H1 (cell line): ENCODE data around the gene KLHL33. TPM values are rescaled to one million over a fixed set of nuclear protein-coding genes. Genes with fewer than 3 reads are reported as not detected.

Experiments
- CTCF ChIA-PET: fragments of 300-600 bp; sonication (Branson Sonifier 250); formaldehyde crosslinking; loops from one replicate; lab custom pipeline; 2021; ENCODE audit not compliant: partially characterized antibody; lab: Charles Lee
- POLR2A ChIA-PET: fragments of 300-600 bp; sonication (Branson Sonifier 250); formaldehyde crosslinking; loops from one replicate; lab custom pipeline; 2021; ENCODE audit warnings: inconsistent platforms; ENCODE audit not compliant: partially characterized antibody; lab: Charles Lee
- DNase-seq, 2 experiments: peaks; one replicate each; pipeline versions ENCODE4 v3.0.0 to v3.0.0-alpha.2; 2010 to 2022; ENCODE audit warnings: low spot score in 2 of 2, low read depth in 1 of 2, mixed read lengths in 1 of 2
- FAIRE-seq: peaks from 2 replicates; lab custom pipeline; 2011; peaks lifted over from hg19 to GRCh38; lab: Jason Lieb, UNC
- H2AFZ ChIP-seq: 2 replicates; pipeline ENCODE4 v1.8.1; 2012; ENCODE audit warnings: low read length, inconsistent platforms
- H2AK5ac ChIP-seq: 2 replicates; pipeline ENCODE4 v1.6.1; 2013; ENCODE audit warnings: low read depth, low read length
- H2BK120ac ChIP-seq: replicated peaks from 2 replicates; pipeline ENCODE3; 2013; ENCODE audit warnings: low read depth, low read length, inconsistent platforms
- H2BK12ac ChIP-seq: 2 replicates; pipeline ENCODE4 v1.6.1; 2013; ENCODE audit warnings: low read depth, low read length
- H2BK15ac ChIP-seq: 2 replicates; pipeline ENCODE4 v1.6.1; 2013; ENCODE audit warnings: low read length
- H2BK20ac ChIP-seq: 2 replicates; pipeline ENCODE4 v1.6.1; 2013; ENCODE audit warnings: low read length
- H2BK5ac ChIP-seq: 2 replicates; pipeline ENCODE4 v1.6.1; 2013; ENCODE audit warnings: low read depth, low read length
- H3K14ac ChIP-seq: 2 replicates; pipeline ENCODE4 v1.6.1; 2013; ENCODE audit warnings: inconsistent platforms; ENCODE audit not compliant: insufficient read length
- H3K18ac ChIP-seq: 2 replicates; pipeline ENCODE4 v1.6.1; 2013; ENCODE audit warnings: low read length; ENCODE audit errors: extremely low read depth
- H3K23ac ChIP-seq: 2 replicates; pipeline ENCODE4 v1.6.1; 2013; ENCODE audit warnings: inconsistent platforms; ENCODE audit not compliant: insufficient read length
- H3K23me2 ChIP-seq: 2 replicates; pipeline ENCODE4 v1.6.1; 2013; ENCODE audit warnings: low read depth, low read length
- H3K27ac ChIP-seq: 2 replicates; pipeline ENCODE4 v1.6.1; 2011; ENCODE audit warnings: low read depth, low read length, inconsistent platforms
- H3K27me3 ChIP-seq, 4 experiments: replicated peaks in 1 of 4; 1 replicate in 1 of 4; 2 replicates in 3 of 4; pipeline versions ENCODE4 v1.6.1 to v1.8.1; 2011 to 2013; ENCODE audit warnings: low read length in 3 of 4, mild to moderate bottlenecking in 3 of 4, inconsistent platforms in 2 of 4, mixed read lengths in 2 of 4, moderate library complexity in 1 of 4; ENCODE audit not compliant: control insufficient read depth in 3 of 4, insufficient read depth in 3 of 4; ENCODE audit errors: extremely low read depth in 1 of 4
- H3K36me3 ChIP-seq, 4 experiments: 2 replicates each; pipeline versions ENCODE4 v1.6.1 to v1.8.1; 2011 to 2013; ENCODE audit warnings: mild to moderate bottlenecking in 4 of 4, low read length in 3 of 4, moderate library complexity in 2 of 4, control low read depth in 1 of 4, inconsistent platforms in 1 of 4; ENCODE audit not compliant: insufficient read depth in 4 of 4, control insufficient read depth in 2 of 4
- H3K4ac ChIP-seq: replicated peaks from 2 replicates; pipeline ENCODE3; 2013; ENCODE audit warnings: low read length, low read depth, mixed read lengths, inconsistent platforms; ENCODE audit not compliant: insufficient read length
- H3K4me1 ChIP-seq, 4 experiments: replicated peaks in 1 of 4; 1 replicate in 1 of 4; 2 replicates in 3 of 4; pipeline versions ENCODE4 v1.6.1 to v1.8.1; 2011 to 2013; ENCODE audit warnings: low read length in 3 of 4, inconsistent platforms in 2 of 4, mixed read lengths in 1 of 4; ENCODE audit not compliant: insufficient read depth in 4 of 4, control insufficient read depth in 3 of 4
- H3K4me2 ChIP-seq, 2 experiments: 2 replicates each; pipeline versions ENCODE4 v1.6.1 to v1.8.1; 2011 to 2013; ENCODE audit warnings: low read depth in 2 of 2, low read length in 2 of 2, control low read depth in 1 of 2, inconsistent platforms in 1 of 2, mild to moderate bottlenecking in 1 of 2; ENCODE audit not compliant: insufficient read depth in 1 of 2
- H3K4me3 ChIP-seq, 4 experiments: fragments of 200-600, 300-600 bp in 1 of 4; sonication (generic), shearing (Covaris generic), sonication (Bioruptor Twin) in 1 of 4; 2 replicates each; pipeline versions ENCODE4 v1.5.1 to v1.8.1; 2011 to 2016; ENCODE audit warnings: low read length in 4 of 4, low read depth in 3 of 4, control low read depth in 2 of 4, inconsistent platforms in 2 of 4, mild to moderate bottlenecking in 2 of 4, mixed read lengths in 1 of 4, moderate library complexity in 1 of 4; ENCODE audit not compliant: insufficient read depth in 2 of 4; ENCODE audit errors: extremely low read depth in 1 of 4
- H3K56ac ChIP-seq: replicated peaks from 2 replicates; pipeline ENCODE3; 2013; ENCODE audit warnings: low read depth, mild to moderate bottlenecking, mixed read lengths, low read length, inconsistent platforms; ENCODE audit not compliant: insufficient read length
- H3K79me1 ChIP-seq: 2 replicates; pipeline ENCODE4 v1.6.1; 2013; ENCODE audit warnings: low read depth, low read length, control low read depth
- H3K79me2 ChIP-seq, 2 experiments: 2 replicates each; pipeline versions ENCODE4 v1.6.1 to v1.8.1; 2012 to 2013; ENCODE audit warnings: low read length in 2 of 2, mild to moderate bottlenecking in 2 of 2, inconsistent platforms in 1 of 2; ENCODE audit not compliant: insufficient read depth in 2 of 2, control insufficient read depth in 1 of 2
- H3K9ac ChIP-seq, 4 experiments: replicated peaks in 1 of 4; 1 replicate in 1 of 4; 2 replicates in 3 of 4; pipeline versions ENCODE4 v1.6.1 to v1.8.1; 2011 to 2013; ENCODE audit warnings: low read depth in 3 of 4, low read length in 3 of 4, control low read depth in 2 of 4, mild to moderate bottlenecking in 2 of 4, moderate library complexity in 2 of 4, inconsistent platforms in 1 of 4; ENCODE audit errors: extremely low read depth in 1 of 4
- H3K9me3 ChIP-seq, 2 experiments: 2 replicates each; pipeline versions ENCODE4 v1.6.1 to v1.8.1; 2012 to 2013; ENCODE audit warnings: mild to moderate bottlenecking in 2 of 2, moderate library complexity in 2 of 2, control low read depth in 1 of 2, inconsistent platforms in 1 of 2, low read depth in 1 of 2, low read length in 1 of 2, mixed read lengths in 1 of 2; ENCODE audit not compliant: insufficient read depth in 2 of 2
- H4K20me1 ChIP-seq, 2 experiments: replicated peaks in 1 of 2; 2 replicates each; pipeline versions ENCODE3 to v1.8.1; 2011 to 2013; ENCODE audit warnings: inconsistent platforms in 2 of 2, low read length in 2 of 2, mild to moderate bottlenecking in 1 of 2; ENCODE audit not compliant: insufficient read depth in 2 of 2, control insufficient read depth in 1 of 2
- H4K5ac ChIP-seq: 2 replicates; pipeline ENCODE4 v1.6.1; 2013; ENCODE audit warnings: low read length, low read depth, mixed read lengths, inconsistent platforms; ENCODE audit not compliant: insufficient read length
- H4K8ac ChIP-seq: 2 replicates; pipeline ENCODE4 v1.8.0; 2013; ENCODE audit warnings: mild to moderate bottlenecking, moderate library complexity, low read length, inconsistent platforms; ENCODE audit not compliant: insufficient read depth; ENCODE audit errors: extremely low read depth
- H4K91ac ChIP-seq: replicated peaks from 2 replicates; pipeline ENCODE3; 2013; ENCODE audit warnings: low read length, mixed read lengths, inconsistent platforms; ENCODE audit not compliant: insufficient read length
- BCL11A ChIP-seq, 2 experiments: IDR thresholded peaks; one replicate each; pipeline ENCODE4 v1.6.1; 2011; ENCODE audit warnings: low read depth in 2 of 2, low read length in 2 of 2, mild to moderate bottlenecking in 2 of 2
- CBX8 ChIP-seq: fragments of 300-800, 300-1000 bp; sonication (generic); IDR thresholded peaks from 2 replicates; pipeline ENCODE4 v1.7.1; 2016; ENCODE audit warnings: low read depth, low read length, borderline replicate concordance
- CHD2 ChIP-seq: IDR thresholded peaks from 2 replicates; pipeline ENCODE4 v1.6.1; 2012; ENCODE audit warnings: low read length, improper control_type of control experiment
- EP300 ChIP-seq, 2 experiments: IDR thresholded peaks; 1 replicate in 1 of 2; 2 replicates in 1 of 2; pipeline ENCODE4 v1.6.1; 2011 to 2012; ENCODE audit warnings: low read depth in 2 of 2, low read length in 2 of 2, mild to moderate bottlenecking in 2 of 2, borderline replicate concordance in 1 of 2, inconsistent platforms in 1 of 2, moderate library complexity in 1 of 2
- GABPA ChIP-seq: IDR thresholded peaks from 2 replicates; pipeline ENCODE4 v1.6.1; 2011; ENCODE audit warnings: mild to moderate bottlenecking, low read length, moderate library complexity, borderline replicate concordance; ENCODE audit not compliant: insufficient read depth
- KDM1A ChIP-seq: fragments of 200-600, 300-600 bp; sonication (generic); IDR thresholded peaks from 2 replicates; pipeline ENCODE4 v1.7.1; 2016; ENCODE audit warnings: mild to moderate bottlenecking, low read length, borderline replicate concordance
- MAFK ChIP-seq: IDR thresholded peaks from 2 replicates; pipeline ENCODE4 v1.6.1; 2012; ENCODE audit warnings: low read depth, mild to moderate bottlenecking, improper control_type of control experiment, low read length
- RFX5 ChIP-seq: IDR thresholded peaks from 2 replicates; pipeline ENCODE4 v1.6.1; 2011; ENCODE audit warnings: low read depth, low read length, improper control_type of control experiment, borderline replicate concordance
- RNF2 ChIP-seq: fragments of 200-900, 300-1000 bp; sonication (generic); IDR thresholded peaks from 2 replicates; pipeline ENCODE4 v1.7.1; 2016; ENCODE audit warnings: borderline replicate concordance, low read depth, mild to moderate bottlenecking, antibody characterized with exemption, low read length; ENCODE audit not compliant: poor library complexity, severe bottlenecking; ENCODE audit errors: missing control alignments
- SRF ChIP-seq: IDR thresholded peaks from 2 replicates; pipeline ENCODE4 v1.6.1; 2011; ENCODE audit warnings: mild to moderate bottlenecking, low read depth, low read length, moderate library complexity
- SUZ12 ChIP-seq: fragments of 200-600 bp; sonication (generic); IDR thresholded peaks from 2 replicates; pipeline ENCODE4 v1.6.1; 2012; ENCODE audit warnings: mild to moderate bottlenecking, inconsistent platforms, low read length, moderate library complexity, mixed read lengths
- WGBS, 2 experiments: shearing (Covaris generic) in 1 of 2; methylation state at CpG; one replicate each; pipeline versions ENCODE4 v1.1.6 to v1.1.7; 2013 to 2015; ENCODE audit warnings: low lambda C conversion rate in 2 of 2, mixed read lengths in 2 of 2, inconsistent platforms in 1 of 2, low coverage in 1 of 2, missing lambda C conversion rate in 1 of 2; ENCODE audit not compliant: insufficient replicate concordance in 2 of 2, insufficient coverage in 1 of 2, insufficient read length in 1 of 2; ENCODE audit errors: extremely low coverage in 1 of 2, missing lambda C conversion rate in 1 of 2; 5-methylcytosine and 5-hydroxymethylcytosine counted together
- polyA plus RNA-seq, 7 experiments: library from polyadenylated mRNA; depleted of rRNA in 3 of 7; stranded (reverse) in 5 of 7; unstranded in 2 of 7; fragments of >200 nt in 5 of 7; fragments of 200-250 nt in 2 of 7; gene quantifications; 1 replicate in 5 of 7; 2 replicates in 1 of 7; 4 replicates in 1 of 7; pipeline versions ENCODE4 v1.2.1 to v1.2.3, GENCODE V29; 2011 to 2013; ENCODE audit warnings: missing spikeins in 2 of 7, mixed read lengths in 2 of 7
- total RNA-seq: library from RNA; stranded (reverse); fragmentation: NEBNext Ultra II Directional; extraction: Animal tissue kit (Norgen Biotek cat#: 25700); gene quantifications from 2 replicates; pipeline ENCODE4 v1.2.1, GENCODE V29; 2021
- TF ChIP-seq, protein P1 (sequence below): IDR thresholded peaks from 2 replicates; pipeline ENCODE4 v1.6.1; 2012; ENCODE audit warnings: inconsistent platforms
- TF ChIP-seq, protein P2 (sequence below): IDR thresholded peaks from 2 replicates; pipeline ENCODE4 v1.6.1; 2012; ENCODE audit warnings: inconsistent platforms

The KLHL33 gene
- total and polyA plus RNA-seq, 2 of the 8 experiments (the other 6 are each of a cell fraction or from before 2014, with no cell fraction given) = 0.11 to 0.17 TPM

DNA sequence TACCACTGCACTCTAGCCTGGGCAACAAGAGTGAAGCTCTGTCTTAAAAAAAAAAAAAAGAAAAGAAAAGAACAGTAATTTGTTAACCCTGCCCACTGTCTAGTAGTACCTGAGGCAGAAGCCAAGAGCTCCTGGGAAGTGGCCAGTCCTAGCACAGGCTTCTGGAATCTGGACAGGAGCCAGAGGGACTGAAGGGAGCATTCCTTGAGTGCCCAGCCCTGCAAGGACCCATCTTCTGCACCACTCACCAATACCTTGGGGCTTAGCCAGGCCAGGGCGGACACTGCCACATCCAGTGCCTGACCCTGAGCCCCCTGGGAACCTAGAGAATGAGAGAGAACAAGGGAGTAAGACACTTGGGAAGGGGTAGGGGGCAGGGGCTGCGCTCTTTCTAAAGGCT is 58.8 kb downstream of the KLHL33 start:
- Histone ChIP-seq H3K79me1 (no peaks in the 10 kb centered on the region), H3K9ac (no peak overlapping the region), H3K4me1 (no peaks in the 10 kb centered on the region), H3K23ac (no peak overlapping the region), H3K18ac (no peak overlapping the region), H3K4me2 (no peak overlapping the region), H2AFZ (no peak overlapping the region), H2AK5ac (no peak overlapping the region), H3K14ac (no peak overlapping the region), H3K4me3 (no peak overlapping the region), H2BK15ac (no peak overlapping the region), H4K91ac (no peak overlapping the region), H3K27ac (no peak overlapping the region), H4K20me1 (peaks cover 2% of the 10 kb centered on the region in 2 experiments), H4K8ac (no peak overlapping the region), H3K27me3 (no peaks in the 10 kb centered on the region), H2BK5ac (no peak overlapping the region), H4K5ac (no peak overlapping the region), H3K56ac (no peak overlapping the region), H2BK120ac (no peak overlapping the region), H2BK20ac (no peak overlapping the region), H3K36me3 (peaks cover 2 to 19% (median 11%) of the 10 kb centered on the region in 4 experiments; a peak in 7 of 8 replicates), H3K4ac (no peak overlapping the region), H2BK12ac (no peak overlapping the region), H3K79me2 (no peaks in the 10 kb centered on the region), H3K9me3 (no peaks in the 10 kb centered on the region), H3K23me2 (no peaks in the 10 kb centered on the region; the same call in 1 of the 2 replicates)
- DNase-seq (no peak), FAIRE-seq (no peak)
- CTCF ChIA-PET = no interaction called here
- no peak for TF ChIP-seq BCL11A (IDR thresholded peaks at IDR 0.05; ENCODE audit: low read depth in 2 of 2, low read length in 2 of 2)
- TF ChIP-seq, protein P1, sequence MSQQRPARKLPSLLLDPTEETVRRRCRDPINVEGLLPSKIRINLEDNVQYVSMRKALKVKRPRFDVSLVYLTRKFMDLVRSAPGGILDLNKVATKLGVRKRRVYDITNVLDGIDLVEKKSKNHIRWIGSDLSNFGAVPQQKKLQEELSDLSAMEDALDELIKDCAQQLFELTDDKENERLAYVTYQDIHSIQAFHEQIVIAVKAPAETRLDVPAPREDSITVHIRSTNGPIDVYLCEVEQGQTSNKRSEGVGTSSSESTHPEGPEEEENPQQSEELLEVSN = no peak
- no peak for TF ChIP-seq CBX8
- no peak for TF ChIP-seq SRF
- TF ChIP-seq SUZ12 = no peak
- no peak for TF ChIP-seq GABPA
- TF ChIP-seq CHD2 = no peak
- TF ChIP-seq, protein P2, sequence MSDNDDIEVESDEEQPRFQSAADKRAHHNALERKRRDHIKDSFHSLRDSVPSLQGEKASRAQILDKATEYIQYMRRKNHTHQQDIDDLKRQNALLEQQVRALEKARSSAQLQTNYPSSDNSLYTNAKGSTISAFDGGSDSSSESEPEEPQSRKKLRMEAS = no peak
- no peak for TF ChIP-seq RFX5
- no peak for TF ChIP-seq KDM1A
- no peak for TF ChIP-seq MAFK
- TF ChIP-seq EP300 (IDR thresholded peaks at IDR 0.05; ENCODE audit: borderline replicate concordance in 1 of 2, low read depth in 2 of 2, low read length in 2 of 2) = no peak
- TF ChIP-seq RNF2 = no peak
- WGBS, 2 experiments = 88% methylated on average over 2 of the region's 2 CpGs; no CpG with 5 or more reads in 1 of the 2 experiments
- POLR2A ChIA-PET = no interaction called here
